AG08396 (cell line): ENCODE data around the gene EFCAB6.
"Not testable (repeated sequence)": the region's sequence is repeated elsewhere in the genome, so short reads cannot be mapped to it uniquely, and the experiment has no call there.

Source experiments
- DNase-seq: peaks from one replicate; pipeline ENCODE4 v3.0.0; 2012; ENCODE audit warnings: low spot score, mixed read lengths

The EFCAB6 gene

GRCh38 chr22:43714104-43714503 is 98.0 kb downstream of the EFCAB6 start:
- no peak for DNase-seq

GRCh38 chr22:43711681-43712080 is 100.4 kb downstream of the EFCAB6 start:
- DNase-seq: no peak

GRCh38 chr22:43707648-43708047 is 104.5 kb downstream of the EFCAB6 start:
- DNase-seq: no peak

- no peak for DNase-seq
Measured at GRCh38 chr22:43706571-43707328, 105.4 kb downstream of the EFCAB6 start.

- no peak for DNase-seq
Measured at GRCh38 chr22:43706151-43706550, 106.0 kb downstream of the EFCAB6 start.

- no peak for DNase-seq
Measured at GRCh38 chr22:43704051-43704450, 108.1 kb downstream of the EFCAB6 start.

GRCh38 chr22:43698403-43698802 is 113.7 kb downstream of the EFCAB6 start:
- DNase-seq: no peak

GRCh38 chr22:43697894-43698293 is 114.2 kb downstream of the EFCAB6 start:
- DNase-seq: no peak

- DNase-seq: no peak
Measured at GRCh38 chr22:43693249-43693648, 118.9 kb downstream of the EFCAB6 start.

GRCh38 chr22:43689356-43689755 is 122.7 kb downstream of the EFCAB6 start:
- no peak for DNase-seq

- no peak for DNase-seq
Measured at GRCh38 chr22:43682851-43683250, 129.3 kb downstream of the EFCAB6 start.

- DNase-seq: no peak
Measured at GRCh38 chr22:43681731-43682360, 130.3 kb downstream of the EFCAB6 start.

GRCh38 chr22:43670513-43670912 is 141.6 kb downstream of the EFCAB6 start:
- DNase-seq: no peak

- DNase-seq: no peak
Measured at GRCh38 chr22:43669190-43669589, 142.9 kb downstream of the EFCAB6 start.

GRCh38 chr22:43667656-43668055 is 144.4 kb downstream of the EFCAB6 start:
- no peak for DNase-seq

- no peak for DNase-seq
Measured at GRCh38 chr22:43666457-43666856, 145.6 kb downstream of the EFCAB6 start.

GRCh38 chr22:43658823-43659222 is 153.3 kb downstream of the EFCAB6 start:
- no peak for DNase-seq

- not testable (repeated sequence) for DNase-seq
Measured at GRCh38 chr22:43656581-43656980, 155.5 kb downstream of the EFCAB6 start.

GRCh38 chr22:43654271-43654670 is 157.8 kb downstream of the EFCAB6 start:
- DNase-seq: no peak

GRCh38 chr22:43652845-43653244 is 159.3 kb downstream of the EFCAB6 start:
- no peak for DNase-seq

GRCh38 chr22:43643387-43643786 is 168.7 kb downstream of the EFCAB6 start:
- DNase-seq: no peak

- DNase-seq: no peak
Measured at GRCh38 chr22:43642319-43643206, 169.5 kb downstream of the EFCAB6 start.
